HepG2 (cell line): ENCODE measurements around the gene BMP8A. TPM values are rescaled to one million over a fixed set of nuclear protein-coding genes. Genes with fewer than 3 reads are reported as not detected.
A peak's percentile ranks its signal among the peaks of the same experiment; 100 is the strongest.

Experiments
- ATAC-seq: fragments of 200-7000 bp; cut with Tn5 transposase; 3 replicates; pipeline ENCODE4 v1.9.1; 2020; ENCODE audit warnings: mild to moderate bottlenecking, moderate library complexity
- BruUV-seq: library from RNA; stranded (reverse); fragments of 400-500 nt; replicated peaks from 2 replicates; lab custom pipeline; 2021; lab: Mats Ljungman, UMichigan
- CTCF ChIA-PET: fragments of 300-600 bp; formaldehyde crosslinking; extraction: SDS; loops from one replicate; lab custom pipeline; 2021; ENCODE audit warnings: low total read pairs, inconsistent platforms, low intra/inter-chr PET ratio; lab: Yijun Ruan, JAX
- POLR2A ChIA-PET: fragments of 350-600 bp; sonication (Branson Sonifier 250); formaldehyde crosslinking; loops from one replicate; lab custom pipeline; 2020; ENCODE audit warnings: antibody characterized with exemption, inconsistent platforms; lab: Yijun Ruan, JAX
- DNase-seq: peaks from one replicate; pipeline ENCODE4 v3.0.0-alpha.2; 2015; ENCODE audit warnings: low spot score
- FAIRE-seq: peaks from 3 replicates; lab custom pipeline; 2011; peaks lifted over from hg19 to GRCh38; lab: Jason Lieb, UNC
- H2AFZ ChIP-seq: one replicate; pipeline ENCODE4 v1.6.1; 2011; ENCODE audit warnings: low read length, inconsistent platforms
- H3K27ac ChIP-seq: fragments of 300-600 bp; 3 replicates; pipeline ENCODE4 v1.8.0; 2011; ENCODE audit warnings: mixed run types, mild to moderate bottlenecking, mixed read lengths, low read length, inconsistent platforms; ENCODE audit not compliant: insufficient read depth; ENCODE audit errors: extremely low read length
- H3K27me3 ChIP-seq, 2 experiments: fragments of 200-600 bp in 1 of 2; 2 replicates in 1 of 2; 3 replicates in 1 of 2; pipeline versions ENCODE4 v1.6.0 to v1.8.0; 2011; ENCODE audit warnings: low read length in 2 of 2, mild to moderate bottlenecking in 2 of 2, moderate library complexity in 2 of 2, inconsistent platforms in 1 of 2; ENCODE audit not compliant: insufficient read depth in 2 of 2, control insufficient read depth in 1 of 2
- H3K36me3 ChIP-seq, 2 experiments: fragments of 200-600 bp in 1 of 2; replicated peaks in 1 of 2; 2 replicates in 1 of 2; 3 replicates in 1 of 2; pipeline versions ENCODE4 v1.5.1 to v1.8.0; 2011; ENCODE audit warnings: low read length in 2 of 2, inconsistent platforms in 1 of 2; ENCODE audit not compliant: insufficient read depth in 2 of 2, control insufficient read depth in 1 of 2
- H3K4me1 ChIP-seq: 2 replicates; pipeline ENCODE4 v1.5.1; 2012; ENCODE audit warnings: low read length, inconsistent platforms; ENCODE audit not compliant: insufficient read depth
- H3K4me2 ChIP-seq: 2 replicates; pipeline ENCODE4 v1.6.0; 2011; ENCODE audit warnings: low read depth, low read length, inconsistent platforms
- H3K4me3 ChIP-seq, 3 experiments: fragments of 200-600 bp in 1 of 3; sonication (generic), shearing (Covaris generic) in 1 of 3; replicated peaks in 1 of 3; 2 replicates each; pipeline ENCODE4 v1.5.1; 2011 to 2016; ENCODE audit warnings: low read length in 3 of 3, inconsistent platforms in 2 of 3, low read depth in 2 of 3, mild to moderate bottlenecking in 2 of 3, control low read depth in 1 of 3, mixed read lengths in 1 of 3; ENCODE audit not compliant: insufficient read depth in 1 of 3
- H3K79me2 ChIP-seq: one replicate; pipeline ENCODE4 v1.6.1; 2011; ENCODE audit warnings: low read length, inconsistent platforms; ENCODE audit not compliant: insufficient read depth
- H3K9ac ChIP-seq: 2 replicates; pipeline ENCODE4 v1.6.0; 2011; ENCODE audit warnings: mild to moderate bottlenecking, low read depth, low read length, inconsistent platforms; ENCODE audit not compliant: insufficient read depth
- H3K9me3 ChIP-seq: 2 replicates; pipeline ENCODE4 v1.5.1; 2012; ENCODE audit warnings: mild to moderate bottlenecking, low read length
- H4K20me1 ChIP-seq: 2 replicates; pipeline ENCODE4 v1.6.0; 2011; ENCODE audit warnings: inconsistent platforms, mild to moderate bottlenecking, low read length, moderate library complexity; ENCODE audit not compliant: insufficient read depth
- AGO2 ChIP-seq: fragments of 200-400 bp; formaldehyde crosslinking; optimal IDR thresholded peaks from 2 replicates; pipeline ENCODE3; 2017; ENCODE audit warnings: mild to moderate bottlenecking, low read depth, low read length, moderate library complexity
- HNRNPL ChIP-seq: fragments of 200-400 bp; formaldehyde crosslinking; IDR thresholded peaks from 2 replicates; pipeline ENCODE4 v1.6.1; 2017; ENCODE audit warnings: mild to moderate bottlenecking, low read depth, low read length
- KLF9 ChIP-seq: IDR thresholded peaks from 2 replicates; pipeline ENCODE4 v1.6.1; 2016; ENCODE audit warnings: low read depth
- MIER3 ChIP-seq: IDR thresholded peaks from 2 replicates; pipeline ENCODE4 v1.6.1; 2016; ENCODE audit warnings: missing compliant biosample characterization, borderline replicate concordance
- NFIB ChIP-seq: sonication (generic); formaldehyde crosslinking; IDR thresholded peaks from 2 replicates; pipeline ENCODE4 v1.9.0; 2021; ENCODE audit warnings: missing genetic modification reagents, mild to moderate bottlenecking, borderline replicate concordance
- PHF8 ChIP-seq: sonication (generic); formaldehyde crosslinking; IDR thresholded peaks from 2 replicates; pipeline ENCODE4 v1.5.0; 2020; ENCODE audit warnings: missing genetic modification reagents
- POLR2G ChIP-seq: fragments of 200-400 bp; formaldehyde crosslinking; IDR thresholded peaks from 2 replicates; pipeline ENCODE4 v1.6.1; 2018; ENCODE audit warnings: mild to moderate bottlenecking, low read depth, low read length, moderate library complexity
- RAD51 ChIP-seq: fragments of 450-650 bp; IDR thresholded peaks from 2 replicates; pipeline ENCODE4 v1.6.1; 2016; ENCODE audit warnings: borderline replicate concordance
- RBM22 ChIP-seq: fragments of 200-400 bp; formaldehyde crosslinking; optimal IDR thresholded peaks from 2 replicates; pipeline ENCODE3; 2017; ENCODE audit warnings: mild to moderate bottlenecking, low read length, moderate library complexity
- RXRA ChIP-seq: sonication (generic); formaldehyde crosslinking; IDR thresholded peaks from 2 replicates; pipeline ENCODE4 v1.5.1; 2020; ENCODE audit warnings: missing genetic modification reagents
- SSRP1 ChIP-seq: IDR thresholded peaks from 2 replicates; pipeline ENCODE4 v1.6.1; 2016; ENCODE audit warnings: control low read depth
- ZBTB7B ChIP-seq: sonication (generic); formaldehyde crosslinking; IDR thresholded peaks from 2 replicates; pipeline ENCODE4 v1.4.0; 2020; ENCODE audit warnings: missing genetic modification reagents
- ZNF17 ChIP-seq: sonication (generic); formaldehyde crosslinking; IDR thresholded peaks from 2 replicates; pipeline ENCODE4 v1.5.0; 2020; ENCODE audit warnings: mild to moderate bottlenecking, missing genetic modification reagents
- ZNF224 ChIP-seq: sonication (generic); formaldehyde crosslinking; IDR thresholded peaks from 2 replicates; pipeline ENCODE4 v1.5.0; 2020; ENCODE audit warnings: mild to moderate bottlenecking, missing genetic modification reagents
- ZNF75D ChIP-seq: sonication (generic); formaldehyde crosslinking; IDR thresholded peaks from 2 replicates; pipeline ENCODE4 v1.8.1; 2023; ENCODE audit warnings: missing genetic modification reagents, mild to moderate bottlenecking, borderline replicate concordance
- WGBS: methylation state at CpG from one replicate; pipeline ENCODE4 v1.1.6; 2017; ENCODE audit warnings: low lambda C conversion rate; 5-methylcytosine and 5-hydroxymethylcytosine counted together
- in situ Hi-C: cut with HindIII; loops from 2 replicates; pipeline ENCODE4 v1.10.0; 2017; ENCODE audit warnings: low pct_unique_long_range_greater_than_20kb; ENCODE audit not compliant: extremely low pct_ligation_motif_present
- intact Hi-C: fragments of 100-400 bp; cut with micrococcal nuclease; formaldehyde crosslinking; loops from one replicate; pipeline ENCODE4 v1.10.0; 2022; ENCODE audit not compliant: unreplicated experiment
- polyA plus RNA-seq, 8 experiments: library from polyadenylated mRNA; depleted of rRNA in 3 of 8; stranded (reverse) in 7 of 8; unstranded in 1 of 8; fragments of >200 nt; fragmentation: Illumina TruSeq in 4 of 8; extraction: Trizol in 4 of 8; gene quantifications; 2 replicates each; pipeline versions ENCODE4 v1.2.1 to v1.2.3, GENCODE V29; 2011 to 2016; ENCODE audit warnings: low read depth in 4 of 8, missing spikeins in 1 of 8, mixed read lengths in 1 of 8; ENCODE audit not compliant: insufficient read depth in 1 of 8
- total RNA-seq, 5 experiments: library from RNA; depleted of rRNA; stranded (reverse); fragments of >200 nt; fragmentation: Illumina TruSeq; extraction: Trizol; gene quantifications; 2 replicates each; pipeline ENCODE4 v1.2.3, GENCODE V29; 2016; ENCODE audit warnings: low read depth in 1 of 5
- TF ChIP-seq, protein P1 (sequence below): sonication (generic); formaldehyde crosslinking; IDR thresholded peaks from 2 replicates; pipeline ENCODE4 v1.4.0; 2020; ENCODE audit warnings: mild to moderate bottlenecking, missing genetic modification reagents

Gene BMP8A
- total and polyA plus RNA-seq, 2 of the 13 experiments (the other 11 are each of a cell fraction or from before 2014, with no cell fraction given): 0.05 TPM; not detected in 1

DNA sequence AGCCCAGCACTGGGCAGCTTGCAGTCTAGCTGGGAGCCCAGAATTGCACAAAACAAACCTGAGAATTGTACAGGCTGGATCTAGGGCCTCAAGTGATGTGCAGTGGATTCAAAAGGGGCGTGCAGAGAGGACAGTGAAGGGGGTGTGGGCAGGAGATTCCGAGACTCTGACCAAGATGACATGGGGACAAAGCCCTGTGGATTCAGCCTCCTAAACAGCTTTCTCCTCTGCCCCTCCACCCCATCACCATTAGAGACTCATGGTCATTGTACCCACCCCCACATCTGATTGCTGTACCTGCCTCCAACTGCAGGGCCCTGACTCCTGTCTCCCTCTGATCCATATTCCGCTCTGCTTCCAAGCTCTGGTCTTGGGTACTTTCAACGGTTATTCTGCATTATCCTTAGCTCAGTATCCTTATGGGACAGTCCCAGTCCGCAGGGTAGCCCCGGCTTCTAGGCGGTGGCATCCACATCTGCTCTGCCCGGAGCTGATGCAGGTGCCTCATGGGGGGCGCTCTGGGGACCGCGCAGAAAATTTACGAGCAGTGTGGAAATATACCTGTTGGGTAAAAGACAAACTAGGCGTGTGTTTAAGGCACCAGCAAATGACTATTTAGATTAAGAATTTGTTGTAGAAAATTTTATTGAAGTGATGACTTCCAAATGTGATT is 1.7 kb upstream of the BMP8A start:
- no peaks in the 10 kb centered on the region for H3K9me3 ChIP-seq
- no peak overlapping the region for H2AFZ ChIP-seq
- no peak overlapping the region for H3K9ac ChIP-seq
- H4K20me1 ChIP-seq: no peaks in the 10 kb centered on the region
- no peak overlapping the region for H3K27ac ChIP-seq
- H3K79me2 ChIP-seq: no peaks in the 10 kb centered on the region
- CTCF ChIA-PET: no interaction called here
- POLR2A ChIA-PET: no interaction called here
- FAIRE-seq (no peak), DNase-seq (no peak), ATAC-seq (peak; percentile 17)
- intact Hi-C loops: no loop called here
- BruUV-seq: no TSS peak
- H3K4me1 ChIP-seq: peaks cover 12% of the 10 kb centered on the region; the same call in 1 of the 2 replicates
- WGBS: 76% methylated on average over 13 of the region's 13 CpGs
- peaks cover 12 to 16% of the 10 kb centered on the region in 2 experiments; a peak in 4 of 5 replicates for H3K36me3 ChIP-seq
- in situ Hi-C loops: loop anchor here (5.0 kb wide), 1 partner anchor 48 kb away; no protein-coding TSS in a partner anchor
- no peak overlapping the region for H3K4me3 ChIP-seq
- TF ChIP-seq MIER3 (CRISPR knock-in tag) (no peak), POLR2G (peak; percentile 26; the same call in 1 of the 2 replicates), ZNF75D (CRISPR knock-in tag) (no peak), PHF8 (no peak), RBM22 (peak; percentile 0), HNRNPL (no peak)
- H3K4me2 ChIP-seq: no peak overlapping the region
- peaks cover 5 to 30% of the 10 kb centered on the region in 2 experiments; a peak in 4 of 5 replicates for H3K27me3 ChIP-seq

DNA sequence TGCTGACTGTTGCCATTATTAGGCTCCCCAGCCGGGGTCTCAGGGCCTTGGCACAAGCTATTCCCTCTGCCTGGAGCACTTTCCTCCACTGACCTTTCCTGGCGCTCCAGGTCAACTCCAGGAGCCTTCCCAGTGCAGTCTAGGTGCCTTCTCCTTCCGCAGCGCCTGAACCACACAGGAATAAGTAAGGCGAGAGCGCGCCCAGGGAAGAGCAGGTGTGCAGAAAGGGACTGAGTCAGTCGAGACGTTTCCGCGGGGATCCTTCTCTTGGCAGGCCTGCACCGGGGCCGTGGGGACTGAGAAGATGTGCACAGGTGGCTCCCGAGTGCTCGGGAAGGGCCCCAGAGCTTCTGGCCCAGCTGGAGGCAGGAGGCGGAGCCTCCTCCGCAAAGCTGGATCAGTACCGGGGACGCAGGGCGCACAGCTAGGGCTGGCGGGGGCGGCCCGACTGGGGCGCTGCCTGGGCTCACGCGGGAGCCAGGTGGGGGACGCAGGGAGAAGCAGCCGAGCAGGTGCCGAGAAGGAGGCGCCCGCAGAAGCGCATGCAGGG is 765 bp upstream of the BMP8A start:
- no TSS peak for BruUV-seq
- Histone ChIP-seq H3K27ac (no peak overlapping the region), H2AFZ (no peak overlapping the region), H4K20me1 (no peaks in the 10 kb centered on the region), H3K4me1 (peaks cover 12% of the 10 kb centered on the region; the same call in 1 of the 2 replicates), H3K4me3 (peak overlapping the region; percentile 12 to 66 (median 44); a peak in 4 of 6 replicates), H3K79me2 (no peaks in the 10 kb centered on the region), H3K27me3 (peaks cover 5 to 30% of the 10 kb centered on the region in 2 experiments; a peak in 4 of 5 replicates), H3K9me3 (no peaks in the 10 kb centered on the region), H3K36me3 (peaks cover 4 to 6% of the 10 kb centered on the region in 2 experiments; a peak in 3 of 5 replicates), H3K9ac (peak overlapping the region; percentile 34), H3K4me2 (peak overlapping the region; percentile 87)
- intact Hi-C loops: no loop called here
- DNase-seq (no peak), FAIRE-seq (no peak), ATAC-seq (peak; percentile 20)
- WGBS: 59% methylated on average over 15 of the region's 32 CpGs
- ChIA-PET CTCF (no interaction called here), POLR2A (no interaction called here)
- in situ Hi-C loops: no loop called here
- TF ChIP-seq, protein P1, sequence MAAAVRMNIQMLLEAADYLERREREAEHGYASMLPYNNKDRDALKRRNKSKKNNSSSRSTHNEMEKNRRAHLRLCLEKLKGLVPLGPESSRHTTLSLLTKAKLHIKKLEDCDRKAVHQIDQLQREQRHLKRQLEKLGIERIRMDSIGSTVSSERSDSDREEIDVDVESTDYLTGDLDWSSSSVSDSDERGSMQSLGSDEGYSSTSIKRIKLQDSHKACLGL (CRISPR knock-in tag): peak; percentile 0; the same call in 1 of the 2 replicates
- TF ChIP-seq SSRP1 (CRISPR knock-in tag): no peak
- TF ChIP-seq KLF9: no peak
- no peak for TF ChIP-seq RAD51
- no peak for TF ChIP-seq RXRA
- no peak for TF ChIP-seq NFIB (CRISPR knock-in tag)
- TF ChIP-seq ZBTB7B (CRISPR knock-in tag): no peak
- no peak for TF ChIP-seq ZNF224 (CRISPR knock-in tag)
- peak; percentile 17 for TF ChIP-seq AGO2
- 0 out of 2 replicates have a peak, but pooled peaks have one; percentile 36 for TF ChIP-seq ZNF17 (CRISPR knock-in tag)
